Measurements from ENCODE around the gene EGFL8. TPM values are rescaled to one million over a fixed set of nuclear protein-coding genes. Genes with fewer than 3 reads are reported as not detected.

Gene EGFL8
- total RNA-seq, 1 experiment from 2014 or later: 18.8 TPM

DNA sequence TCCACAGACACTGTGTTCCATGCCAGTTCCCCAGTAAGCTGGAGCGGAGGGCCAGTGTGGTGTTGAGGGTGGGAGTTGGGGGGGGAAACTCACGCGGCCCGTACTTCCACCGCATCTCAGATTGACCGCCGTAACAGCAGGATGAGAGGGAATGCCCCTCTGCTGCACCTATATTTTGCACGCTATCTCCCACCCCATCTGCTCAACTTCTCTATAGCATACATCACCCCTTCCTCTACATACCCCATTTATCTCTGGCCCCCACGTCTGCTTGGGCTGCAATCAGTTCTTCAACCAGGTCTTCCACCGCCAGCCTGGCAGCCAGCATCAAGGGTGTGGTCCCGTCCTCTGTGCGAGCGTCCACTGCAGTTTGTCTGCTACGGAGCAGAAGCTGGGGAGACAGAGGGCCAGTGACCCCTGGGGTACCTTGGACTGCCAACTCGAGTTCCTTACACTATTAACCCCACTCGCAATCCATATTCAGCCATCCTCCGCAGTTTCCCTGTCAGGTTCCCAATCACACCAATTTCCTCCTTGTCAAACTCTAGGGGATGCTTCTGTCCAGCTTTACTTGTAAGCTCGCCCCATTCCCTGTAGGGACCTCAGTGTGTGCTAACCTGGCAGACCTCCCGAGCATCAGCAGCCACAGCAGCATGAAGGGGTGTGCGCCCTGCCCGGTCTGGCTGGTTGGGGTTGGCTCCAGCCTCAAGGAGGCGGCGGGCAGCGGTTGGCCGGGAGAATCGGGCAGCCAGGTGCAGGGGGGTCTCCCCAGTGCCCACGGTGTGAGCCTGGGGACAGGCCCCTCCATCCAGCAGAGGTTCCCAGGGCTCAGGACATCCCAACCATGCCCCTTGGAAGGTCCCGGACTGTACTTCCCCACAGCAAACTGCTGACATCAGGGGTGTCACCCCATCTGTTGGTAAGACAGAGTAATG, 32.6 kb downstream of the EGFL8 start:
- CTCF ChIA-PET: interaction anchor here (0.6 to 3.9 kb wide), 7 partner anchors 20 to 598 kb away, joined by 3 to 32 read pairs (median 5); partner anchors contain the start of gene AGPAT1
- DNase-seq: peak; percentile 50
- H3K4me3 Mint-ChIP-seq (ENCODE audit: low read depth, unreplicated experiment): peak overlapping the region; percentile 95
- H3K4me1 Mint-ChIP-seq (ENCODE audit: low read depth, unreplicated experiment): peaks cover 26% of the 10 kb centered on the region
- no peaks in the 10 kb centered on the region for H3K9me3 Mint-ChIP-seq (ENCODE audit: low read depth, unreplicated experiment)
- peaks cover 19% of the 10 kb centered on the region for H3K27me3 Mint-ChIP-seq (ENCODE audit: unreplicated experiment)
- peaks cover 44% of the 10 kb centered on the region for H3K36me3 Mint-ChIP-seq (ENCODE audit: insufficient read depth, unreplicated experiment)
- no TSS peak for BruUV-seq (replicated peaks)
- TF ChIP-seq, protein P1, sequence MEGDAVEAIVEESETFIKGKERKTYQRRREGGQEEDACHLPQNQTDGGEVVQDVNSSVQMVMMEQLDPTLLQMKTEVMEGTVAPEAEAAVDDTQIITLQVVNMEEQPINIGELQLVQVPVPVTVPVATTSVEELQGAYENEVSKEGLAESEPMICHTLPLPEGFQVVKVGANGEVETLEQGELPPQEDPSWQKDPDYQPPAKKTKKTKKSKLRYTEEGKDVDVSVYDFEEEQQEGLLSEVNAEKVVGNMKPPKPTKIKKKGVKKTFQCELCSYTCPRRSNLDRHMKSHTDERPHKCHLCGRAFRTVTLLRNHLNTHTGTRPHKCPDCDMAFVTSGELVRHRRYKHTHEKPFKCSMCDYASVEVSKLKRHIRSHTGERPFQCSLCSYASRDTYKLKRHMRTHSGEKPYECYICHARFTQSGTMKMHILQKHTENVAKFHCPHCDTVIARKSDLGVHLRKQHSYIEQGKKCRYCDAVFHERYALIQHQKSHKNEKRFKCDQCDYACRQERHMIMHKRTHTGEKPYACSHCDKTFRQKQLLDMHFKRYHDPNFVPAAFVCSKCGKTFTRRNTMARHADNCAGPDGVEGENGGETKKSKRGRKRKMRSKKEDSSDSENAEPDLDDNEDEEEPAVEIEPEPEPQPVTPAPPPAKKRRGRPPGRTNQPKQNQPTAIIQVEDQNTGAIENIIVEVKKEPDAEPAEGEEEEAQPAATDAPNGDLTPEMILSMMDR (IDR thresholded peaks at IDR 0.05; ENCODE audit: unreplicated experiment): peak; percentile 10
- H3K27ac Mint-ChIP-seq (ENCODE audit: unreplicated experiment): peak overlapping the region; percentile 99
- intact Hi-C loops (cut with micrococcal nuclease; ENCODE audit: unreplicated experiment): loop anchor here (10.0 kb wide), 1 partner anchor 252 kb away; the partner anchor contains the start of gene CFB

DNA sequence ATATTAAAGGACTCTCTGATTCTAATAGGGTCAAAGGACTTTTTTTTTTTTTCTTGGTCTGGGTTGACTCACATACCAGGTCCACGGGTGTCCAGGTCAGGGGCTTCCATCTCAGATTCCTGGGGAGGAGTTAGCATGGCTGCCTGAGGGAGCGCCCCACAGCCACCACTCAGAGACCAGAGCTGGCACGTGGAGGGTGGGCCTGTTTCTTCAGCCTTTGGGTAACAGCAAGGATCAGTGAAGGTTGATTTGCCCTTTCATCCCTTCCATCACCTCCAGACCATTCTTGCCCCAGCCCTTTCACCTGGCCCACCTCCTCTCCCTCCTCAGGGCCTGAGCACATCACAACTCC, 33.9 kb downstream of the EGFL8 start:
- TF ChIP-seq, protein P1 (IDR thresholded peaks at IDR 0.05; ENCODE audit: unreplicated experiment): no peak
- BruUV-seq (replicated peaks): no TSS peak
- Mint-ChIP-seq H3K4me1 (ENCODE audit: low read depth, unreplicated experiment) (peaks cover 26% of the 10 kb centered on the region), H3K27ac (ENCODE audit: unreplicated experiment) (no peak overlapping the region), H3K9me3 (ENCODE audit: low read depth, unreplicated experiment) (no peaks in the 10 kb centered on the region), H3K27me3 (ENCODE audit: unreplicated experiment) (peaks cover 24% of the 10 kb centered on the region), H3K36me3 (ENCODE audit: insufficient read depth, unreplicated experiment) (peaks cover 35% of the 10 kb centered on the region), H3K4me3 (ENCODE audit: low read depth, unreplicated experiment) (no peak overlapping the region)
- CTCF ChIA-PET: interaction anchor here (0.7 to 3.9 kb wide), 2 partner anchors 21 to 1040 kb away, joined by 3 to 32 read pairs; partner anchors contain the start of gene AGPAT1
- DNase-seq: no peak
- intact Hi-C loops (cut with micrococcal nuclease; ENCODE audit: unreplicated experiment): loop anchor here (10.0 kb wide), 1 partner anchor 254 kb away; the partner anchor contains the start of gene CFB

DNA sequence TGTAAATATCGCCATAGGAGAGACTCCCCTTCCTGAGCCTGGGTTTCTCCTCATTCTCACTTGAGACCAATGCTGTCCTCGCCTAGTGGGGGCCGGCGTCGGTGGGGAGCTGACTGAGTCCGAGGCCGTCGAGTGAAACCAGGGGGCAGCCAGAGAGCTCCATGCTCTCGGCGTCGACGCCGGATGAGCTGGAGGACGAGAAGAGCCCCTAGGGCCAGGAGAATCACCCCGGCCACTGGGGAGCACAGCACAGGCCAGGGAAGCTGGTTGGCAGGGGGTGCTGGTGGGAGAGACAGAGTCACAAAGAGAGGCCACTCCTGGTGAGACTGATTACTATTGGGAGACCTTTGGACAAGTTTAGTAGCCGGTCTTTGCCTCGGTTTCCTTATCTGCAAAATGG, 34.5 kb downstream of the EGFL8 start:
- Mint-ChIP-seq H3K9me3 (ENCODE audit: low read depth, unreplicated experiment) (no peaks in the 10 kb centered on the region), H3K27ac (ENCODE audit: unreplicated experiment) (no peak overlapping the region), H3K4me1 (ENCODE audit: low read depth, unreplicated experiment) (peaks cover 26% of the 10 kb centered on the region), H3K27me3 (ENCODE audit: unreplicated experiment) (peaks cover 29% of the 10 kb centered on the region), H3K36me3 (ENCODE audit: insufficient read depth, unreplicated experiment) (peaks cover 35% of the 10 kb centered on the region), H3K4me3 (ENCODE audit: low read depth, unreplicated experiment) (no peak overlapping the region)
- no peak for DNase-seq
- no TSS peak for BruUV-seq (replicated peaks)
- CTCF ChIA-PET: interaction anchor here (0.7 to 3.9 kb wide), 3 partner anchors 22 to 1040 kb away, joined by 3 to 32 read pairs (median 3); partner anchors contain the start of gene AGPAT1
- intact Hi-C loops (cut with micrococcal nuclease; ENCODE audit: unreplicated experiment): loop anchor here (10.0 kb wide), 1 partner anchor 254 kb away; the partner anchor contains the start of gene CFB
- TF ChIP-seq, protein P1 (IDR thresholded peaks at IDR 0.05; ENCODE audit: unreplicated experiment): no peak

DNA sequence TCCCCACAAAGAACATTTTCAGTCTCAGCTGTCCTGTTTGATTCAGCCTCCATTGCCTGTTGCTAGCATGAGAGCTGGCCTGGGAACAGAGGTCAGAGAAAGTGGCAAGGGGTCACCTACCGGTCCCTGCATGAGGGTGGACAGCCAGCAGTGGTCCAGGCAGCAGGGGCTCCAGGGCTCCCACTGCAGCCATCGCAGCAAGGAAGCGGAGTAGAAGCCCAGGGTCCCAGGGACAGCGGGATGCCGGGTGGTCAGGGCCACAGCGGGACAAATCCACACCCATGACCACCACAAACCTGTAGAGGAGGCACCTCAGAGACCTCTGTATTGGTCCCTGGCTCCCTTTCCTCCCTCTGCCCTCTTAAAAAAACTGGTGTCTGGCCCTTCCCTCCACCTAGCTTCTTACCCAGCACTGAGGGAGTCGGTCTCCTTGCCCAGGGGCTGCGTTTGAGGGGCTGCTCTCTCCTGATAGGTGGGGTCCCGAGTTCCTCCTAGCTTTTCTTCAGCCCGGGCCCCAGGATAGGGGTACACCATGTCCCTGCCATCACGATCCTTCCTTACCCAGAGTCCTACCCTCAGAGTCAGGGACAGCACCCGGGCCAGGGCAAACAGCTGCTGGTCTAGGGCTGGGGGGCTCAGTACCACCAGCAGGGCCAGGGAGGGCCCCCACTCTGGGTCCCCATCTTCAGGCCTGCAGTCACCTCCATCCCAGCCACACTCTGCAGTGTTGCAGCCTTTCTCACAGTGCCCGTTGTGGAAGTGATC, 36.5 kb downstream of the EGFL8 start:
- DNase-seq: no peak
- TF ChIP-seq, protein P1 (IDR thresholded peaks at IDR 0.05; ENCODE audit: unreplicated experiment): no peak
- intact Hi-C loops (cut with micrococcal nuclease; ENCODE audit: unreplicated experiment): no loop called here
- Mint-ChIP-seq H3K36me3 (ENCODE audit: insufficient read depth, unreplicated experiment) (peaks cover 22% of the 10 kb centered on the region), H3K4me1 (ENCODE audit: low read depth, unreplicated experiment) (peaks cover 15% of the 10 kb centered on the region), H3K27me3 (ENCODE audit: unreplicated experiment) (peaks cover 49% of the 10 kb centered on the region), H3K4me3 (ENCODE audit: low read depth, unreplicated experiment) (no peak overlapping the region), H3K27ac (ENCODE audit: unreplicated experiment) (no peak overlapping the region), H3K9me3 (ENCODE audit: low read depth, unreplicated experiment) (no peaks in the 10 kb centered on the region)
- no TSS peak for BruUV-seq (replicated peaks)
- CTCF ChIA-PET: no interaction called here
